Tibial nerve (tissue), 4 donors: ENCODE measurements around the gene TSPO. TPM values are rescaled to one million over a fixed set of nuclear protein-coding genes. Genes with fewer than 3 reads are reported as not detected.

ENCODE experiments used
- DNase-seq, 2 donors: peaks; one replicate each; pipeline ENCODE4 v3.0.0-alpha.2; 2019; ENCODE audit warnings: low spot score in 2 of 2
- H3K27ac ChIP-seq, 4 donors: fragments of 200-600 bp; sonication (generic) in 3 of 4; one replicate each; pipeline ENCODE4 v1.5.1; 2017 to 2019; ENCODE audit warnings: mild to moderate bottlenecking in 1 of 4
- H3K27me3 ChIP-seq, 2 donors: fragments of 200-600 bp; sonication (generic) in 1 of 2; one replicate each; pipeline versions ENCODE4 v1.5.1 to v1.6.0; 2017 to 2019
- H3K36me3 ChIP-seq, 3 donors: fragments of 200-600 bp; sonication (generic); one replicate each; pipeline ENCODE4 v1.5.1; 2018 to 2019
- H3K4me1 ChIP-seq, 4 donors: fragments of 200-600 bp; sonication (generic) in 3 of 4; one replicate each; pipeline ENCODE4 v1.5.1; 2017 to 2019
- H3K4me3 ChIP-seq, 4 donors: fragments of 200-600 bp; sonication (generic) in 3 of 4; one replicate each; pipeline ENCODE4 v1.5.1; 2017 to 2019; ENCODE audit warnings: mild to moderate bottlenecking in 1 of 4, moderate library complexity in 1 of 4
- H3K9me3 ChIP-seq, 4 donors: fragments of 200-600 bp; sonication (generic) in 3 of 4; one replicate each; pipeline ENCODE4 v1.5.1; 2017 to 2019
- CTCF ChIP-seq, 5 experiments: fragments of 200-600 bp in 3 of 5; fragments of 450-650 bp in 2 of 5; sonication (generic) in 3 of 5; IDR thresholded peaks; one replicate each; pipeline ENCODE4 v1.5.1; 2016 to 2019; ENCODE audit warnings: antibody characterized with exemption in 5 of 5, mild to moderate bottlenecking in 3 of 5, moderate library complexity in 2 of 5
- EP300 ChIP-seq, 2 donors: sonication (generic); formaldehyde crosslinking; IDR thresholded peaks; one replicate each; pipeline ENCODE4 v1.6.1; 2017; ENCODE audit warnings: antibody characterized with exemption in 2 of 2, mild to moderate bottlenecking in 1 of 2
- POLR2A ChIP-seq, 2 donors: fragments of 450-650 bp; IDR thresholded peaks; one replicate each; pipeline ENCODE4 v1.6.1; 2017; ENCODE audit warnings: antibody characterized with exemption in 2 of 2, mild to moderate bottlenecking in 2 of 2, moderate library complexity in 2 of 2
- WGBS, 2 donors: methylation state at CpG; one replicate each; pipeline ENCODE4 v1.1.5; 2018; 5-methylcytosine and 5-hydroxymethylcytosine counted together
- total RNA-seq, 4 donors: library from RNA; depleted of rRNA; stranded (reverse); fragments of >200 nt; gene quantifications; one replicate each; pipeline ENCODE4 v1.1.0, GENCODE V29; 2016

TSPO gene
- total RNA-seq, 4 donors from 2014 or later: 399 to 538 (median 485) TPM

- H3K27me3 ChIP-seq: no peaks in the 10 kb centered on the region
- 92 to 96% methylated on average over 9 of the region's 9 CpGs for WGBS, 2 donors
- TF ChIP-seq CTCF (IDR thresholded peaks at IDR 0.05) (no peak), POLR2A (IDR thresholded peaks at IDR 0.05) (no peak), EP300 (IDR thresholded peaks at IDR 0.05) (no peak)
- peaks cover 4 to 91% (median 19%) of the 10 kb centered on the region in 3 donors for H3K36me3 ChIP-seq
- H3K4me1 ChIP-seq: no peaks in the 10 kb centered on the region
- no peak overlapping the region for H3K27ac ChIP-seq
- no peaks in the 10 kb centered on the region for H3K9me3 ChIP-seq
- no peak overlapping the region for H3K4me3 ChIP-seq
- DNase-seq: no peak
These were observed 18.7 kb downstream of the TSPO start for GRCh38 chr22:43170131-43170480.

- peaks cover 4 to 100% (median 19%) of the 10 kb centered on the region in 3 donors for H3K36me3 ChIP-seq
- peak overlapping the region in 1 of 4 donors; percentile 40 for H3K27ac ChIP-seq
- H3K9me3 ChIP-seq: no peaks in the 10 kb centered on the region
- no peaks in the 10 kb centered on the region for H3K4me1 ChIP-seq
- H3K27me3 ChIP-seq: no peaks in the 10 kb centered on the region
- DNase-seq: no peak
- H3K4me3 ChIP-seq: no peak overlapping the region
- TF ChIP-seq EP300 (IDR thresholded peaks at IDR 0.05) (no peak), CTCF (IDR thresholded peaks at IDR 0.05) (no peak)
- WGBS, 2 donors: 84 to 93% methylated on average over 11 to 14 of the region's 14 CpGs
These were observed 19.7 kb downstream of the TSPO start for GRCh38 chr22:43171019-43171491.

GRCh38 chr22:43171607-43172006 lies 20.2 kb downstream of the TSPO start:
- H3K9me3 ChIP-seq: no peaks in the 10 kb centered on the region
- WGBS, 2 donors: 80 to 92% methylated on average over 11 to 12 of the region's 12 CpGs
- peaks cover 4 to 100% (median 19%) of the 10 kb centered on the region in 3 donors for H3K36me3 ChIP-seq
- H3K4me1 ChIP-seq: no peaks in the 10 kb centered on the region
- H3K27ac ChIP-seq: peak overlapping the region in 1 of 4 donors; percentile 40
- no peak for DNase-seq
- no peak overlapping the region for H3K4me3 ChIP-seq
- H3K27me3 ChIP-seq: no peaks in the 10 kb centered on the region
- no peak for TF ChIP-seq CTCF (IDR thresholded peaks at IDR 0.05)
- no peak for TF ChIP-seq POLR2A (IDR thresholded peaks at IDR 0.05)
- TF ChIP-seq EP300 (IDR thresholded peaks at IDR 0.05): no peak

GRCh38 chr22:43172191-43172590 lies 20.8 kb downstream of the TSPO start:
- no peak overlapping the region for H3K27ac ChIP-seq
- TF ChIP-seq EP300 (IDR thresholded peaks at IDR 0.05): no peak
- TF ChIP-seq CTCF (IDR thresholded peaks at IDR 0.05): no peak
- TF ChIP-seq POLR2A (IDR thresholded peaks at IDR 0.05): no peak
- H3K4me3 ChIP-seq: no peak overlapping the region
- no peaks in the 10 kb centered on the region for H3K27me3 ChIP-seq
- H3K4me1 ChIP-seq: no peaks in the 10 kb centered on the region
- no peak for DNase-seq
- peaks cover 4 to 100% (median 19%) of the 10 kb centered on the region in 3 donors for H3K36me3 ChIP-seq
- no peaks in the 10 kb centered on the region for H3K9me3 ChIP-seq
- 88 to 97% methylated on average over 19 of the region's 19 CpGs for WGBS, 2 donors

- Histone ChIP-seq H3K36me3 (peaks cover 4 to 99% (median 20%) of the 10 kb centered on the region in 3 donors), H3K27me3 (no peaks in the 10 kb centered on the region), H3K4me3 (no peak overlapping the region), H3K9me3 (no peaks in the 10 kb centered on the region), H3K4me1 (no peaks in the 10 kb centered on the region), H3K27ac (no peak overlapping the region)
- TF ChIP-seq CTCF (IDR thresholded peaks at IDR 0.05): no peak
- TF ChIP-seq EP300 (IDR thresholded peaks at IDR 0.05): no peak
- no peak for TF ChIP-seq POLR2A (IDR thresholded peaks at IDR 0.05)
- 91 to 93% methylated on average over 9 of the region's 9 CpGs for WGBS, 2 donors
- no peak for DNase-seq
These were observed 22.2 kb downstream of the TSPO start for GRCh38 chr22:43173566-43173965.
